GM13976 (cell line): ENCODE data around the gene CNIH3.

Source experiments
- DNase-seq: peaks from one replicate; pipeline ENCODE4 v3.0.0; 2012; ENCODE audit warnings: low spot score
- CTCF ChIP-seq: IDR thresholded peaks from 2 replicates; pipeline ENCODE4 v1.5.1; 2012; ENCODE audit warnings: borderline replicate concordance, mild to moderate bottlenecking; ENCODE audit not compliant: insufficient read depth; ENCODE audit errors: extremely low read depth, missing control alignments, control extremely low read depth
- in situ Hi-C: fragments of 300-500 bp; cut with MboI; formaldehyde crosslinking; loops from one replicate; pipeline ENCODE4 v1.12.0; 2022; ENCODE audit warnings: low sequenced_read_pairs, mixed read lengths, inconsistent platforms; ENCODE audit not compliant: unreplicated experiment

The CNIH3 gene

DNA sequence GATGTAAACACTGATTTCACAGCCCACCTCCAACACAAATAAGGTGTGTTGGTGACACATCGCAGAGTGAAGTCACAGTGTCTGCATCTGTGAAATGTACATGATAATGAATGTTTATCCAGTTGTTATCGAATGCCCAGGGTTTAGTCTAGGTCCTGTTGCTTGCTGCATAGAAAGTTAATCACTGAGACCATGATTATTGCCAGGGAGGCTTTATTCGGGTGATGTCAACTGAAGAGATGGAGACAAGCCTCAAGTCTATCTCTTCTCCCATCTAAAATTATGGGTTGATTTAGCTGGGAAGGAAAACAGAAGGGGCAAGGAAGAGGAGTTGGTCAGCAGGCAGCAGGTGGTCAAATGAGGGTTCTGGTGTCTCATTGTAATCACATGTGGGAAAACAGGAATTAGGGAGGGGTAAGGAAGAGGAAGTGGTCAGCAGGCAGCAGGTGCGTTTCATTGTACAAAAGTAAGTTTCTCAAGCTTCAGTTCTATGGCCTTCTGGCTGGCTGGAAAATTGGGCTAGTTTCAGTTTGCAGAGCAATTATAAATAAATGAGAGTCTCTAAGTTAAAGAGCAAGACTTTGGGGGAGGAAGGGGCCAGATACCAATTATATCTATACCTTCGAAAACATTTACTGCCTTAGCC is 167.0 kb downstream of the CNIH3 start:
- DNase-seq = no peak
- in situ Hi-C loops = no loop called here
- TF ChIP-seq CTCF = no peak

GRCh38 chr1:224784265-224785039 is 168.3 kb downstream of the CNIH3 start:
- no peak for DNase-seq
- in situ Hi-C loops = no loop called here
- TF ChIP-seq CTCF = no peak

DNA sequence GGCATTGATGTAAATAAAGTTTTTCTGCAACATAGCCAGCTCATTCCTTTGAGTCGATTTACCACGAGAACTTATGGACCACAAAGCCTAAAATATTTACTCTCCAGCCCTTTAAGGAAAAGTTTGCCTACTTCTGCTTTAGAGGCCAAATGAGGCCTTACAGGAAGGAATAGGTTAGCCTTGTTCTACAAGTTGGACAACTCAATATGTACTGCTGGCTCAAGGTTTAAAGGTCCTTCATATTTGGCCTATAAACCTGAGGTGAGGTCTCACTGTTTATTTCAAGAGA is 168.9 kb downstream of the CNIH3 start:
- in situ Hi-C loops = no loop called here
- DNase-seq = no peak
- no peak for TF ChIP-seq CTCF

DNA sequence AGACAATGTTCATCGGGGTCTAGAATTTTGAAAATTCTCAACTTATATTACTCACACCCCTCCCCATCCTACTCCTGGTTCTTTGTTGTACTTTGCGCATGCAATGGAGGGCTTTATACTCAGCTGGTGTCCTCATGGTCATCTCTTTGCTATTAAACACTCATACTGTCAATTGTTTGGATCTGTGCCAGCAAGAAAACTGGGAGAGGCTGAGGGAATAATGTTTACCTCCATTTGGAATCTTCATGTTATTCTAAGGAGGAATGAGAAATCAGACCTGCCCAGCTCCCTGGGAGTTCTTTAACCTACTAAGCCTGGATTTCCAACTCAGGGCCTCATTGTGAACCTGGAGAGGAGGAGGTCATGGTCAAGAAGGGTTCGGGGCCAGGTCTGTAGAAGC is 169.5 kb downstream of the CNIH3 start:
- no peak for DNase-seq
- TF ChIP-seq CTCF = no peak
- in situ Hi-C loops = no loop called here

GRCh38 chr1:224786533-224787250 is 170.6 kb downstream of the CNIH3 start:
- in situ Hi-C loops = no loop called here
- DNase-seq = no peak
- no peak for TF ChIP-seq CTCF

GRCh38 chr1:224789311-224789710 is 173.2 kb downstream of the CNIH3 start:
- no peak for DNase-seq
- in situ Hi-C loops = no loop called here
- TF ChIP-seq CTCF = no peak
